GM12878 (cell line): ENCODE data around the gene CDK11B. TPM values are rescaled to one million over a fixed set of nuclear protein-coding genes. Genes with fewer than 3 reads are reported as not detected.
A peak's percentile ranks its signal among the peaks of the same experiment; 100 is the strongest.

Source experiments
- ATAC-seq: fragments of 200-7000 bp; cut with Tn5 transposase; 3 replicates; pipeline ENCODE4 v1.9.1; 2020; ENCODE audit warnings: mild to moderate bottlenecking, moderate library complexity
- BruUV-seq: library from RNA; stranded (reverse); fragments of 400-500 nt; replicated peaks from 2 replicates; lab custom pipeline; 2021; lab: Mats Ljungman, UMichigan
- CTCF ChIA-PET: fragments of 300-600 bp; sonication (Branson Sonifier 250); formaldehyde crosslinking; extraction: SDS; loops from one replicate; lab custom pipeline; 2021; ENCODE audit warnings: inconsistent platforms; lab: Yijun Ruan, JAX
- POLR2A ChIA-PET: fragments of 350-600 bp; formaldehyde crosslinking; extraction: SDS; loops from one replicate; lab custom pipeline; 2021; ENCODE audit warnings: inconsistent platforms; lab: Charles Lee
- RAD21 ChIA-PET: fragments of 300-600 bp; sonication (Branson Sonifier 250); formaldehyde crosslinking; loops from one replicate; lab custom pipeline; 2023; ENCODE audit warnings: antibody characterized with exemption; ENCODE audit not compliant: unreplicated experiment; lab: Charles Lee
- SMC1A ChIA-PET: fragments of 300-600 bp; sonication (Branson Sonifier 250); formaldehyde crosslinking; loops from one replicate; lab custom pipeline; 2023; ENCODE audit not compliant: unreplicated experiment, uncharacterized antibody; lab: Charles Lee
- DNase-seq: peaks from one replicate; pipeline ENCODE4 v3.0.0-alpha.2; 2011; ENCODE audit warnings: low read depth, low spot score
- FAIRE-seq: peaks from 3 replicates; lab custom pipeline; 2011; peaks lifted over from hg19 to GRCh38; lab: Jason Lieb, UNC
- H2AFZ ChIP-seq: 2 replicates; pipeline ENCODE4 v1.6.0; 2011; ENCODE audit warnings: low read depth, low read length, control low read depth; ENCODE audit not compliant: control insufficient read depth
- H3K27ac ChIP-seq: 2 replicates; pipeline ENCODE4 v1.5.1; 2011; ENCODE audit warnings: control low read depth; ENCODE audit not compliant: control insufficient read depth, insufficient read depth
- H3K27me3 ChIP-seq, 2 experiments: replicated peaks in 1 of 2; 2 replicates each; pipeline versions ENCODE4 v1.6.0 to v1.6.1; 2011; ENCODE audit warnings: low read length in 1 of 2; ENCODE audit not compliant: control insufficient read depth in 2 of 2, insufficient read depth in 2 of 2
- H3K36me3 ChIP-seq, 2 experiments: 2 replicates each; pipeline ENCODE4 v1.5.1; 2011; ENCODE audit warnings: low read length in 1 of 2; ENCODE audit not compliant: control insufficient read depth in 2 of 2, insufficient read depth in 2 of 2
- H3K4me1 ChIP-seq: 2 replicates; pipeline ENCODE4 v1.6.1; 2011; ENCODE audit warnings: mild to moderate bottlenecking, low read length, moderate library complexity, mixed read lengths; ENCODE audit not compliant: control insufficient read depth, insufficient read depth
- H3K4me2 ChIP-seq: 2 replicates; pipeline ENCODE4 v1.6.0; 2011; ENCODE audit warnings: control low read depth; ENCODE audit not compliant: control insufficient read depth, insufficient read depth
- H3K4me3 ChIP-seq: fragments of 200-600 bp; sonication (generic); 2 replicates; pipeline ENCODE4 v1.5.1; 2016
- H3K79me2 ChIP-seq: 2 replicates; pipeline ENCODE4 v1.6.0; 2011; ENCODE audit warnings: low read length; ENCODE audit not compliant: control insufficient read depth, insufficient read depth
- H3K9ac ChIP-seq: 2 replicates; pipeline ENCODE4 v1.8.0; 2011; ENCODE audit warnings: low read length, control low read depth, mixed read lengths; ENCODE audit not compliant: control insufficient read depth, insufficient read depth
- H3K9me3 ChIP-seq: replicated peaks from 3 replicates; pipeline ENCODE4 v1.5.1; 2011; ENCODE audit warnings: mild to moderate bottlenecking, low read length; ENCODE audit not compliant: control insufficient read depth, insufficient read depth
- H4K20me1 ChIP-seq: 2 replicates; pipeline ENCODE4 v1.6.0; 2011; ENCODE audit not compliant: control insufficient read depth, insufficient read depth
- CBFB ChIP-seq: IDR thresholded peaks from 2 replicates; pipeline ENCODE4 v1.6.1; 2016; ENCODE audit warnings: antibody characterized with exemption, low read depth
- CHD1 ChIP-seq: IDR thresholded peaks from 2 replicates; pipeline ENCODE4 v1.6.1; 2012; ENCODE audit warnings: low read depth, low read length, improper control_type of control experiment
- EED ChIP-seq: sonication (generic); IDR thresholded peaks from 2 replicates; pipeline ENCODE4 v1.6.1; 2016; ENCODE audit warnings: antibody characterized with exemption, low read depth
- EP300 ChIP-seq, 2 experiments: fragments of 150-350 bp in 1 of 2; IDR thresholded peaks; 2 replicates each; pipeline ENCODE4 v1.6.1; 2011 to 2012; ENCODE audit warnings: low read depth in 2 of 2, low read length in 2 of 2, borderline replicate concordance in 1 of 2, improper control_type of control experiment in 1 of 2, inconsistent platforms in 1 of 2; ENCODE audit not compliant: control insufficient read depth in 1 of 2
- USF1 ChIP-seq: IDR thresholded peaks from 2 replicates; pipeline ENCODE4 v1.6.1; 2011; ENCODE audit warnings: borderline replicate concordance, low read depth, mild to moderate bottlenecking, moderate library complexity, mixed read lengths, low read length; ENCODE audit not compliant: insufficient read depth; ENCODE audit errors: extremely low read length
- ZBTB11 ChIP-seq: fragments of 450-650 bp; formaldehyde crosslinking; IDR thresholded peaks from 2 replicates; pipeline ENCODE4 v1.5.0; 2022; ENCODE audit warnings: mild to moderate bottlenecking, missing genetic modification characterization
- ZNF592 ChIP-seq: fragments of 450-650 bp; IDR thresholded peaks from 2 replicates; pipeline ENCODE4 v1.6.1; 2017; ENCODE audit warnings: mild to moderate bottlenecking, moderate library complexity
- ZSCAN29 ChIP-seq: fragments of 450-650 bp; IDR thresholded peaks from 2 replicates; pipeline ENCODE4 v1.6.1; 2017; ENCODE audit warnings: mild to moderate bottlenecking, moderate library complexity
- WGBS: methylation state at CpG from one replicate; pipeline ENCODE4 v1.1.6; 2016; ENCODE audit warnings: low lambda C conversion rate; ENCODE audit not compliant: insufficient replicate concordance, insufficient coverage; ENCODE audit errors: missing lambda C conversion rate; 5-methylcytosine and 5-hydroxymethylcytosine counted together
- in situ Hi-C: fragments of 300-500 bp; cut with MboI; formaldehyde crosslinking; loops from 9 replicates; pipeline ENCODE4 v1.14.3; 2018; ENCODE audit warnings: mixed read lengths
- intact Hi-C: fragments of 100-400 bp; cut with micrococcal nuclease; formaldehyde crosslinking; loops from one replicate; pipeline ENCODE4 v1.14.2; 2022; ENCODE audit not compliant: unreplicated experiment
- polyA plus RNA-seq, 11 experiments: library from polyadenylated mRNA; depleted of rRNA in 4 of 11; unstranded in 6 of 11; stranded (reverse) in 5 of 11; fragments of >200 nt; fragmentation: Nextera tagmentation in 4 of 11; fragmentation: Illumina TruSeq in 1 of 11; extraction: Ambion mirVana in 4 of 11; extraction: Trizol in 1 of 11; gene quantifications; 1 replicate in 1 of 11; 2 replicates in 10 of 11; pipeline versions ENCODE4 v1.2.1 to v1.2.3, GENCODE V29; 2011 to 2016; ENCODE audit warnings: inconsistent platforms in 2 of 11, missing spikeins in 2 of 11, low read depth in 1 of 11
- total RNA-seq, 4 experiments: library from RNA; depleted of rRNA in 3 of 4; stranded (reverse); fragments of >200 nt in 3 of 4; fragmentation: Illumina TruSeq in 1 of 4; extraction: Trizol in 1 of 4; gene quantifications; 2 replicates each; pipeline versions ENCODE4 v1.2.1 to v1.2.3, GENCODE V29; 2013 to 2021

The CDK11B gene
- total and polyA plus RNA-seq, 10 of the 15 experiments (the other 5 are each of a cell fraction or from before 2014, with no cell fraction given): 3.2 to 30.9 (median 18.0) TPM

GRCh38 chr1:1598051-1598719 lies 60.6 kb downstream of the CDK11B start:
- 66% methylated on average over 28 of the region's 28 CpGs for WGBS
- ChIA-PET SMC1A (no interaction called here), POLR2A (interaction anchor here (1.1 kb wide), 1 partner anchor 9 kb away, joined by 3 read pairs; no protein-coding TSS in a partner anchor), CTCF (interaction anchor here (0.8 kb wide), 1 partner anchor 16 kb away, joined by 3 read pairs; no protein-coding TSS in a partner anchor), RAD21 (no interaction called here)
- no peak overlapping the region for H3K9ac ChIP-seq
- H2AFZ ChIP-seq: no peak overlapping the region
- no peak for DNase-seq
- no TSS peak for BruUV-seq
- ATAC-seq: no peak
- no peak for TF ChIP-seq CHD1
- no peak for TF ChIP-seq ZSCAN29
- TF ChIP-seq CBFB: no peak
- TF ChIP-seq ZBTB11 (CRISPR knock-in tag): no peak
- TF ChIP-seq ZNF592: no peak
- TF ChIP-seq USF1: no peak
- no peak for TF ChIP-seq EP300 (IDR thresholded peaks at IDR 0.05; ENCODE audit: borderline replicate concordance in 1 of 2, control insufficient read depth in 1 of 2, low read depth in 2 of 2, low read length in 2 of 2)
- no peak for TF ChIP-seq EED
- no peak overlapping the region for H3K4me3 ChIP-seq
- FAIRE-seq: no peak
- in situ Hi-C loops: no loop called here
- H3K9me3 ChIP-seq: no peaks in the 10 kb centered on the region
- H3K4me2 ChIP-seq: peak overlapping the region; percentile 71; the same call in 1 of the 2 replicates
- peaks cover 33% of the 10 kb centered on the region for H3K4me1 ChIP-seq
- no peaks in the 10 kb centered on the region for H3K79me2 ChIP-seq
- peaks cover 0 to 2% of the 10 kb centered on the region in 2 experiments; a peak in 2 of 4 replicates for H3K27me3 ChIP-seq
- H4K20me1 ChIP-seq: no peaks in the 10 kb centered on the region
- intact Hi-C loops: no loop called here
- H3K27ac ChIP-seq: no peak overlapping the region
- no peaks in the 10 kb centered on the region for H3K36me3 ChIP-seq
